ENCODE measurements around the gene GRIN2D. TPM values are rescaled to one million over a fixed set of nuclear protein-coding genes. Genes with fewer than 3 reads are reported as not detected.

Gene GRIN2D
- total RNA-seq, result 4.1 TPM

GRCh38 chr19:48393559-48394330 is at the start of gene GRIN2D:
Gene GRIN2D (plus strand): TSS chr19:48393668. CDS start chr19:48398393, 4,725 bp downstream.

DNA sequence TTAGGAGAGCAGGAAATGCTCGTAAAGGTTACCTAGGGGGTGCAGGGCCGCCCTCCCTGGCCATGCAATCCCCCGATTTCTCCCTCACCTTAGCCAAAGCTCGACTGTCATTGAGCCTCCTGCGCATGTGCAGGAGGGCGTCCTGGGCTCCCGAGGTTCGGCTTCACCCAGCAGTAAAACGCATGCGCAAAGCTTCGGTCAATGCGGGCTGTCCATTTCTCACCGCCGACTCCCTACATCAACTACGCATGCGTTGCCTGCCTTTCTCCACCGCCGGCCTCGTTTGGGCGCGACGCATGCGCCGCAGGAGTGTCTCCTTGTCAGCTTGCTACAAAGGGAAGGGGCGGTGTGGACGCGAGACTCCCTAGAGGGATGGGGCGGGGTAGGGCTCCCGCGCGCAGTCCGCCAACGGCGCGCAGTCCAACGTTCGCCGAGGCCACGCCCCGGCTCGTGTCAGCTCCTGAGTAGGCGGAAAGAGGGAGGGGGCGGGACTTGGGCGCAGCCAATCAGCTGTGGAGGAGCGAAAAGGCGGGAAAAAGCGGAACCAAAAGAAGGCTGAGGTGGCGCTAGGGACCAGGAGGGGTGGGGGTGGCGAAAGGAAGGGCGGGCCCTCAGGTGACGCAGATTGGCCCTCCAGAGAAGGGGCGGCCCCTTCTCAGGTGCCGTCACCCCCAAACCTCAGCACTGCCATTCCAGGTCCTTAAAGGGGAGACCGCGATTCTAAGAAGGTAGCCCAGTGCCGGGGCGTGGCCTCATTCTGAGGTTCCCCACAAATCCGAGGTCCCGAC is 29.5 kb upstream of the GRIN2D start, which contains the start of the genes SYNGR4 and TMEM143:
SYNGR4 (plus strand) TSS at position 558 of the 788 bp plus-strand sequence. CDS start 1,476 bp downstream, outside the sequence.
TMEM143 (minus strand) TSS at position 131 of the 788 bp plus-strand sequence; CDS start at position 111, 20 bp downstream.

DNA sequence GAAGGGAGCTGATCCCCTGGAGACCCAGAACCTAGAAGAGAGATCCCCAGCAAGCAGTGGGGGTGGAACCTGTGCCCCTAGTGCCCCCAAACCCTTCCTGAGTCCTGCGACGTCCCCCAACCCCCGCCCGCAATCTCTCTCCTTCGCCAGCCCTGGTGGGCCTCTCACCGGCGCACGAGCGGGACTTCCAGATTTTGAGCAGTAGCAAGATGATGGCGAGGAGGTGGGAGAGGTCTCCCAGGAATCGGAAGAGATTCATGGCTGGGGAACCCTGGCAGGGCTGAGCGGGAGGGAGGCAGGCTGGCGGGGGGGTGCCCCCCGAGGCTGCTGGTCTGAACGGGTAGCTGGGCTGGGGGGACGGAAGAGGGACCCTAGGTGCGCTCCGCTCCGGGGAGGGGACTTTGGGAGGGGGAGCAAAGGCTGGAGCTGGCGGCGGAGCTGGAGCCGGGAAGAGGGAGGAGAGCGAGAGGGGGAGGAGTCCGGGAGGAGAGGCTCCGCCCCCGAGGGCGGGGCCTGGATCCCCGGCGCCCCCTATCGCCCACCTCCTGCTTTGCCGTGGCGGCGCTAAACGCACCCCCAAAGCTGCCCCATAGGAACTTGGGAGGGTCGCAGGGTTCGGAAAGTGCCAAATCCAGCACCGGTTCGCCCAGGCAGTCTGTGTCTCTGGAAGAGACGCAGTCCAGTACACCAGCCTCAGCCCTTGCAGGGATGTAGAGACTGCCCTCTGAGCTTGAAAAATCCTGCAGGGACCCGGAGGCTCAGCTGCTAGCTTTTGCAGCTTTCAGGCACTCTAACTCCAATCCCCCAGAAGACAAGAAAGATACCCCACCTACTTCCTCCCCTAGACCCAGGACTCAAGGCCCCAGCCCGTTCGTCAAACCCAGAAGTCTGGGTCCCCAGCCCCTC is 2.1 kb upstream of the GRIN2D start, which contains the start of gene KDELR1:
KDELR1 (minus strand) TSS at position 452 of the 906 bp plus-strand sequence; CDS start at position 259, 193 bp downstream.

Other genes starting within 250 kb of the GRIN2D start
- 46.3 TPM for gene LIG1, start 223.3 kb upstream of the GRIN2D start, total RNA-seq
- gene ZSWIM9, start 223.0 kb upstream of the GRIN2D start, total RNA-seq, result 5.3 TPM
- 38.8 TPM for gene CARD8, start 137.8 kb upstream of the GRIN2D start, total RNA-seq
- 5.0 TPM for gene ZNF114, start 123.6 kb upstream of the GRIN2D start, total RNA-seq
- 3.1 TPM for gene EMP3, start 68.1 kb upstream of the GRIN2D start, total RNA-seq
- gene TMEM143, start 29.7 kb upstream of the GRIN2D start, total RNA-seq, result 2.8 TPM
- gene SYNGR4, start 29.3 kb upstream of the GRIN2D start, total RNA-seq, result not detected
- 25.4 TPM for gene KDELR1, start 2.1 kb upstream of the GRIN2D start, total RNA-seq
- 8.1 TPM for gene GRWD1, start 52.3 kb downstream of the GRIN2D start, total RNA-seq
- 1.6 TPM for gene KCNJ14, start 61.9 kb downstream of the GRIN2D start, total RNA-seq
- gene CYTH2, start 75.7 kb downstream of the GRIN2D start, total RNA-seq, result 77.0 TPM
- 16.6 TPM for gene LMTK3, start 118.2 kb downstream of the GRIN2D start, total RNA-seq
- not detected for gene SULT2B1, start 158.5 kb downstream of the GRIN2D start, total RNA-seq
- gene SPACA4, start 213.1 kb downstream of the GRIN2D start, total RNA-seq, result not detected
- not detected for gene FAM83E, start 221.4 kb downstream of the GRIN2D start, total RNA-seq
- 1,067 TPM for gene RPL18, start 225.5 kb downstream of the GRIN2D start, total RNA-seq
- 11.9 TPM for gene SPHK2, start 225.8 kb downstream of the GRIN2D start, total RNA-seq
- 4.1 TPM for gene DBP, start 243.7 kb downstream of the GRIN2D start, total RNA-seq